ENCODE data around the gene CD99L2. TPM values are rescaled to one million over a fixed set of nuclear protein-coding genes. Genes with fewer than 3 reads are reported as not detected.

Gene CD99L2, protein sequence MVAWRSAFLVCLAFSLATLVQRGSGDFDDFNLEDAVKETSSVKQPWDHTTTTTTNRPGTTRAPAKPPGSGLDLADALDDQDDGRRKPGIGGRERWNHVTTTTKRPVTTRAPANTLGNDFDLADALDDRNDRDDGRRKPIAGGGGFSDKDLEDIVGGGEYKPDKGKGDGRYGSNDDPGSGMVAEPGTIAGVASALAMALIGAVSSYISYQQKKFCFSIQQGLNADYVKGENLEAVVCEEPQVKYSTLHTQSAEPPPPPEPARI
- total RNA-seq (2014; rRNA removed; shearing (Covaris generic)) = 21.2 and 24.5 TPM in 2 replicates

DNA sequence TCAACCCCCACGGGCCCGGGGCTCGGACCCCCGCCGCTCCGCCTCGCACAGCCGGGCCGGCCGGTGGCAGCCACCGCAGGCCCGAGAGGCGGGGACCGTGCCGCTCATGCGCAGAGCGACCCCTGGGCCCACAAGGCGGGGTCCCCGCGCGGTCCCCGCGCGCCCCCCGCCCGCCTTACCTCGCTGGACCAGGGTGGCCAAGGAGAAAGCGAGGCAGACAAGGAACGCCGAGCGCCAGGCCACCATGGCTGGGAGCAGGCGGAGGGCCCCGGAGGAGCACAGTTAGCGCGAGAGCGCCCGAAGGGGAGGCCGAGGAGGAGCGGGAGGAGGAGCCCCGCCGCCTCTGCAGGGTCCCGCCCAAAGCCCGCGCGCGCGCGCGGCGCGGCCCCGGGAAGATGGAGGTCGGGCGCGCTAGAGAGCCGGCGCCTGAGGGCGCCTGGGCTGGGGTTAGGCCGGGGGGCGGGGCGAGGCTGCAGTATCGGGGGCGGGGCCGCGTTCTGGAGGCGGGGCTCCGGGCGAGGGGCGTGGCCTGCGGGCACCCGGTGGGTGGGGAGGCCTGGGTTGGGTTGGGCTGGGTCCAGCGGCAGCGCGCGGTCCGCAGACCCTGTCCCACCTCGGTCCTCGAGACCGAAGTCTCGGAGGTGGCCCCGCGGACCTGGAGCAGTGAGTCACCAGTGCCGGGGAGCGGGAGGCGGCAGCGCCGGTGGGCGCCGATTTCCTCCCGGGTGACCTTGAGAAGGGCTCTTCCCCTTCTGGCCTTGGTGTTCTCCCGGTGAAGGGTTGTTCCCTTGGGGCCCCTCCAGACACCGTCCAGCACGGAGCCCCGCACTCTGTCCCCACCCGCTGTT lies at the start of gene CD99L2:
TSS of gene CD99L2 (minus strand) at position 326 of the 848 bp plus-strand sequence. CDS start at position 246, 80 bp downstream.

Other genes starting within 250 kb of the CD99L2 start
- 23.6 and 33.8 TPM in 2 replicates for gene MTMR1, start 205.3 kb downstream of the CD99L2 start, total RNA-seq (2014; rRNA removed; shearing (Covaris generic))
- gene HMGB3, start 84.7 kb upstream of the CD99L2 start, total RNA-seq (2014; rRNA removed; shearing (Covaris generic)) = 43.6 and 63.8 TPM in 2 replicates

Measured in A375 (cell line).